Heart left ventricle (tissue), 13 donors: ENCODE results near the gene SLIT3.

Experiments
- POLR2A ChIP-seq, 2 donors: fragments of 450-650 bp; IDR thresholded peaks; one replicate each; pipeline ENCODE4 v1.6.1; 2017; ENCODE audit warnings: antibody characterized with exemption in 2 of 2, mild to moderate bottlenecking in 2 of 2, moderate library complexity in 2 of 2
- TF ChIP-seq, protein P1 (sequence below), 12 donors: fragments of 200-600 bp; sonication (generic) in 4 of 12; IDR thresholded peaks; one replicate each; pipeline versions ENCODE4 v1.5.0 to v1.8.0; 2018 to 2022; ENCODE audit warnings: antibody characterized with exemption in 12 of 12, mild to moderate bottlenecking in 5 of 12
- donor health status: ischemic (EF 13 %, LVEDD 7.1; RV severe dilation, severe dysfunction).
- donor health status: DM: no; HTN: yes; CAD: no.
- donor health status: DM: no; HTN: no; CAD: no.
- donor health status: ischemic (EF 25% LVEDD 6.9; RV normal size, moderate dysfunction).
- donor health status: ischemic (EF 25% LVEDD 5.7; RV mildly dilated, moderate dysfunction).
- donor health status: ischemic (EF 35%, LVEDD 5.7; RV mildly dilated, moderate dysfunction).
- donor health status: nonischemic (EF 11% LVEDD 7.7; RV severe dilation, severe dysfunction).
- donor health status: DM: yes; HTN: yes; CAD: no.
- donor health status: PGD.
- donor health status: ischemic (EF 29% LVEDD 5.4; RV normal size, mild dysfunction).
- donor health status: nonischemic (EF 23%, LVEDD 6.1; RV moderate dilation, normal function).

DNA sequence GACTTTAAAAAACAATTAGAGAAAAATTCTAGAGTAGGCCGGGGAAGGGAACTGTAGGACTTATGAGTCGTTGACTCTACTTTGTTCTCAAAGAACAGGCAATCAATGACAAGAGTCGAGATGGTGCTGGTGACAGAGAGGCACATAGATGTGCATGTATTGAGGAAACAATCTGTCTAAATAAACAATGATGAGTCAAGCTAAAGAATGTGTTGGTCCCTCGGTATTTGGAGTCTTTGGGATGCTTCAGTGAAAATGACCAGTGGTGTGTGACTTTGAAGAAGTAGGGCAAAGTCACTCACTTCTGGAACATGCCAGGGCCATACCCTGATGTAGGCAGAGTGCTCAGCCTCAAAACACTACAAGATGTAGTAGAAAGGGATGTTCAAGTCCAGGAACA is 433.7 kb downstream of the SLIT3 start:
- TF ChIP-seq, protein P1, sequence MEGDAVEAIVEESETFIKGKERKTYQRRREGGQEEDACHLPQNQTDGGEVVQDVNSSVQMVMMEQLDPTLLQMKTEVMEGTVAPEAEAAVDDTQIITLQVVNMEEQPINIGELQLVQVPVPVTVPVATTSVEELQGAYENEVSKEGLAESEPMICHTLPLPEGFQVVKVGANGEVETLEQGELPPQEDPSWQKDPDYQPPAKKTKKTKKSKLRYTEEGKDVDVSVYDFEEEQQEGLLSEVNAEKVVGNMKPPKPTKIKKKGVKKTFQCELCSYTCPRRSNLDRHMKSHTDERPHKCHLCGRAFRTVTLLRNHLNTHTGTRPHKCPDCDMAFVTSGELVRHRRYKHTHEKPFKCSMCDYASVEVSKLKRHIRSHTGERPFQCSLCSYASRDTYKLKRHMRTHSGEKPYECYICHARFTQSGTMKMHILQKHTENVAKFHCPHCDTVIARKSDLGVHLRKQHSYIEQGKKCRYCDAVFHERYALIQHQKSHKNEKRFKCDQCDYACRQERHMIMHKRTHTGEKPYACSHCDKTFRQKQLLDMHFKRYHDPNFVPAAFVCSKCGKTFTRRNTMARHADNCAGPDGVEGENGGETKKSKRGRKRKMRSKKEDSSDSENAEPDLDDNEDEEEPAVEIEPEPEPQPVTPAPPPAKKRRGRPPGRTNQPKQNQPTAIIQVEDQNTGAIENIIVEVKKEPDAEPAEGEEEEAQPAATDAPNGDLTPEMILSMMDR (IDR thresholded peaks at IDR 0.05) = no peak
- TF ChIP-seq POLR2A (IDR thresholded peaks at IDR 0.05) = no peak
